Measurements from ENCODE around the gene SOST. TPM values are rescaled to one million over a fixed set of nuclear protein-coding genes. Genes with fewer than 3 reads are reported as not detected.

SOST gene
- total RNA-seq, 2 experiments from 2014 or later = not detected

GRCh38 chr17:43719578-43719977 is 39.0 kb downstream of the SOST start:
- ChIA-PET CTCF (interaction anchor here (1.2 kb wide), 1 partner anchor 46 kb away, joined by 3 read pairs; no protein-coding TSS in a partner anchor), POLR2A (interaction anchor here (1.0 kb wide), 1 partner anchor 8 kb away, joined by 3 read pairs; no protein-coding TSS in a partner anchor)

DNA sequence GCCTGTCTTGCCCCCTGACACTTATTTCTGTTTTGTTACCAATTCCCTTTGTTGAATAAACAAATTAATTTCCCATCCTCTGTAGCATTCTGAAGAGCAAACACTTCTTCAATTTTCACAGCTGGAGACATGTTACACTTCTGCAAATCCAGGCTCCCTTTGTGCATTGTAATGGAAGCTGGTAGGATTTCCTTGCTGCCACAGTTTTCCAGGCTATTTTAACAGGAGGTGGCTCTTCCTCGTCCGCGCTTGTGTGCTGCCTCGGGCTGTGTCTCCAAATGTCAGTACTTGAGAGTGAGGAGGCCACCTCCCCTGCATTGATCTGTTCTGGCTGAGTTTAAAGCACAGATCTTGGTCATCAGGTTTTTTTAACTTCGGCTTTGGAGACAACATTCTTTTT is 40.0 kb downstream of the SOST start:
- POLR2A ChIA-PET = no interaction called here

DNA sequence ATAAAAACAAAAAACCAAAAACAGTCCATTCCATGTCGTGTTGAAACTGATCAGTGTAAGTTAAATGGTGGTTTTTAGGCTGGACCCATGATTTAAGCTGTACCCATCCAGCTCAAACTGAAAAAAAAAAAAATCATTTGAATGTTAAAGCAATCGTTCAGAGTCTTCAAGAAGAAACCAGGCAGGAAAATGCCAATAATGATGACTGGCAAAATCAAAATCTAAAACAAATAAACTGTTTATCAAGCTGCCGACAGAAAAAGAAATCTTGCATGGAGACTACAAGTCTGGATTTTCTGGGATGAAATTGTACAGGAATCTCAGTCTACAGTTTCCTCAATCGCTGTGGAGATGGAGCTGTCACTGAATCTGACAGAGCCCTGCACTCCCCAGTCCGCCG is 40.7 kb downstream of the SOST start:
- CTCF ChIA-PET = interaction anchor here (1.1 kb wide), 1 partner anchor 40 kb away, joined by 3 read pairs; no protein-coding TSS in a partner anchor

More for the DNA sequence above, 40.0 kb downstream of the SOST start:
- CTCF ChIA-PET = no interaction called here

GRCh38 chr17:43714465-43715149 is 44.0 kb downstream of the SOST start:
- ChIA-PET CTCF (interaction anchor here (0.5 to 1.7 kb wide), 3 partner anchors 43 to 51 kb away, joined by 3 to 8 read pairs (median 5); no protein-coding TSS in a partner anchor), POLR2A (interaction anchor here (0.6 kb wide), 3 partner anchors 246 to 1969 kb away, joined by 3 to 9 read pairs (median 6); no protein-coding TSS in a partner anchor)

More for the DNA sequence above, 40.7 kb downstream of the SOST start:
- POLR2A ChIA-PET = no interaction called here

- ChIA-PET CTCF (interaction anchor here (0.5 to 1.7 kb wide), 5 partner anchors 20 to 52 kb away, joined by 3 to 8 read pairs (median 4); no protein-coding TSS in a partner anchor), POLR2A (interaction anchor here (0.6 kb wide), 2 partner anchors 246 to 853 kb away, joined by 6 to 9 read pairs; no protein-coding TSS in a partner anchor)
These were observed 45.0 kb downstream of the SOST start for GRCh38 chr17:43713494-43714162.

GRCh38 chr17:43712397-43712796 is 46.2 kb downstream of the SOST start:
- POLR2A ChIA-PET = no interaction called here
- CTCF ChIA-PET = interaction anchor here (0.9 to 1.2 kb wide), 2 partner anchors 10 to 47 kb away, joined by 3 to 5 read pairs; no protein-coding TSS in a partner anchor

DNA sequence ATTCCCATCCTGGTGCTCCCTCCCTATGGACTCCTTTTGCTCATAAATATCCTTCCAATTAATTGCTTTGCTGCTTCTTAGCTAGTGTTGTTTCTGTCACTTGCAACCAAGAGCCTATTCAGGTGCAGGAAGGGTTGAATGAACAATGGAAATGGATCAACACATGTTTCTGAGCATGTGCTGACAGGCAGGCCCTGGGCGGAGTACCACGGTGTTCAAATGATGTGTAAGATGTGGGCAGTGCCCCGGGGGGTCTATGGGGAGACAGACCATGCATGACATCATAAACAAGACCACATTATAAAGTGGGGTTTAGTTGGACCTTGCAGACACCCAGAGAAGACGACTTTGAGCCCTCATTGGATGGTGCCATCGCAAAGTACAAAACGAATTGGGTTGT is 48.5 kb downstream of the SOST start:
- POLR2A ChIA-PET = no interaction called here
- CTCF ChIA-PET = no interaction called here

DNA sequence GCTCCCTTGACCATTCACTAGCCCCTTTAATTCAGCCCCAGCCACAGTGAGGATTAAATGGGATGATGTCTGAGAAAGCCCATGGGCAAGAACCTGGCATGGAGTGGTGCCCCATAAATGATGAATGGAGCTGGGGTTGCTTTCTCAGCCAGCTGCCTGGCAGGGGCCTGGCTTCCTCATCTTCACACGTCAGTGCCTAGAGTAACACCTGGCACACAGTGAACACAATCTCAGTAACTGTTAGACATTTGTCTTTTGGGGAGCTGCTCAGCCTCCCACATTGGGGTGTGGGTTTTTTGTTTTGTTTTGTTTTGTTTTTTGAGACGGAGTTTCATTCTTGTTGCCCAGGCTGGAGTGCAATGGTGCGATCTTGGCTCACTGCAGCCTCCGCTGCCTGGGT is 49.4 kb downstream of the SOST start:
- CTCF ChIA-PET = no interaction called here
- POLR2A ChIA-PET = no interaction called here

DNA sequence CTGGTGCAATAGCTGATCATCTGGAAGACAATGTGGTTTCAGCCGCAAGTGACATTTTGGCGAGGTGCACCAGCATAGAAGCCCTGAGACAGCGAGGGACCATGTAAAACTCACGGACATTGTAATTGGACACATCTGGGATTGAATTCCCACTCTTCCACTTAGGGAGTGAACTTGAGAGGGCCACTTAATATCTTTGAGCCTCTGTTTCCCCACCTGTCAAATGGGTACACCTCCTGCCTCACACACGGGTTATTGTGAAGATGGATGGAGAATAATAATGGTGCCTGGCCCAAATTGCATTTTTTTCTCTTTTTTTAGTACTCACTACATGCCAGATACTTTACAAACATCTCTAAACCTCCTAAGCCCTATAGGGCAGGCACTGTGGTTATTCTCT is 51.4 kb downstream of the SOST start:
- POLR2A ChIA-PET = no interaction called here

GRCh38 chr17:43706235-43706634 is 52.4 kb downstream of the SOST start:
- ChIA-PET CTCF (no interaction called here), POLR2A (no interaction called here)

More for the DNA sequence above, 51.4 kb downstream of the SOST start:
- CTCF ChIA-PET = no interaction called here

Other genes starting within 250 kb of the SOST start
- 10 to 100 TPM in 1 of 2 experiments, 1 to 10 TPM in 1; 9.8 to 10.0 TPM for gene ETV4, start 212.5 kb downstream of the SOST start, total RNA-seq
- gene MEOX1, start 96.9 kb downstream of the SOST start, total RNA-seq = under 1 TPM; 0.42 to 0.55 TPM
- gene DUSP3, start 20.2 kb upstream of the SOST start, total RNA-seq = 10 to 100 TPM; 19.6 to 20.3 TPM
- not detected for gene CFAP97D1, start 21.6 kb upstream of the SOST start, total RNA-seq
- gene MPP3, start 74.4 kb upstream of the SOST start, total RNA-seq = under 1 TPM; 0.40 to 0.78 TPM
- gene CD300LG, start 88.4 kb upstream of the SOST start, total RNA-seq = not detected
- gene MPP2, start 148.7 kb upstream of the SOST start, total RNA-seq = 1 to 10 TPM; 1.6 to 1.7 TPM
- not detected for gene PPY, start 183.7 kb upstream of the SOST start, total RNA-seq
- gene PYY, start 195.1 kb upstream of the SOST start, total RNA-seq = not detected
- gene NAGS, start 245.8 kb upstream of the SOST start, total RNA-seq = 1 to 10 TPM in 1 of 2 experiments, under 1 TPM in 1; 0.63 to 1.1 TPM

Measured in activated CD8-positive, alpha-beta memory T cell treated with anti-CD3 and anti-CD28 coated beads for 36 hours (primary cell).